IMR-90 (cell line): Measurements from ENCODE around the gene BTRC. TPM values are rescaled to one million over a fixed set of nuclear protein-coding genes. Genes with fewer than 3 reads are reported as not detected.

Experiments used
- ATAC-seq: fragments of 200-7000 bp; cut with Tn5 transposase; 2 replicates; pipeline ENCODE4 v1.9.1; 2020; ENCODE audit warnings: low read depth, mild to moderate bottlenecking, moderate library complexity
- BruUV-seq: library from RNA; stranded (reverse); fragments of 400-500 nt; replicated peaks from 2 replicates; lab custom pipeline; 2021; lab: Mats Ljungman, UMichigan
- CTCF ChIA-PET: fragments of 300-600 bp; formaldehyde crosslinking; extraction: SDS; loops from one replicate; lab custom pipeline; 2021; ENCODE audit warnings: antibody characterized with exemption; lab: Yijun Ruan, JAX
- POLR2A ChIA-PET: fragments of 300-600 bp; sonication (Branson Sonifier 250); formaldehyde crosslinking; loops from one replicate; lab custom pipeline; 2022; ENCODE audit warnings: antibody characterized with exemption; ENCODE audit not compliant: unreplicated experiment; lab: Charles Lee
- DNase-seq: peaks from one replicate; pipeline ENCODE4 v3.0.0; 2013
- H2AFZ ChIP-seq: replicated peaks from 2 replicates; pipeline ENCODE3; 2013; ENCODE audit warnings: low read length, mild to moderate bottlenecking; ENCODE audit not compliant: poor library complexity
- H2AK5ac ChIP-seq: 2 replicates; pipeline ENCODE4 v1.6.1; 2013; ENCODE audit warnings: low read depth, low read length, inconsistent platforms
- H2AK9ac ChIP-seq: replicated peaks from 2 replicates; pipeline ENCODE3; 2013; ENCODE audit warnings: mild to moderate bottlenecking, low read depth, low read length, moderate library complexity; ENCODE audit not compliant: poor library complexity
- H2BK120ac ChIP-seq: 2 replicates; pipeline ENCODE4 v1.6.1; 2013; ENCODE audit warnings: low read depth, low read length, inconsistent platforms
- H2BK15ac ChIP-seq: 3 replicates; pipeline ENCODE4 v1.6.1; 2013; ENCODE audit warnings: low read depth, low read length, inconsistent platforms
- H2BK20ac ChIP-seq: 2 replicates; pipeline ENCODE4 v1.6.1; 2013; ENCODE audit warnings: low read depth, mild to moderate bottlenecking, inconsistent platforms, low read length, moderate library complexity
- H2BK5ac ChIP-seq: 2 replicates; pipeline ENCODE4 v1.6.1; 2013; ENCODE audit warnings: mild to moderate bottlenecking, low read depth, low read length, inconsistent platforms; ENCODE audit not compliant: poor library complexity, severe bottlenecking
- H3K14ac ChIP-seq: replicated peaks from 2 replicates; pipeline ENCODE4 v1.6.1; 2013; ENCODE audit warnings: low read depth, low read length, inconsistent platforms
- H3K18ac ChIP-seq: 2 replicates; pipeline ENCODE4 v1.6.1; 2013; ENCODE audit warnings: low read depth, low read length, control low read depth
- H3K23ac ChIP-seq: 2 replicates; pipeline ENCODE4 v1.6.1; 2013; ENCODE audit warnings: low read depth, low read length, inconsistent platforms
- H3K27ac ChIP-seq: 2 replicates; pipeline ENCODE4 v1.5.1; 2013; ENCODE audit warnings: mild to moderate bottlenecking, control low read depth, low read length; ENCODE audit not compliant: insufficient read depth
- H3K27me3 ChIP-seq: 2 replicates; pipeline ENCODE4 v1.6.1; 2013; ENCODE audit warnings: low read length; ENCODE audit not compliant: control insufficient read depth, insufficient read depth
- H3K36me3 ChIP-seq: 2 replicates; pipeline ENCODE4 v1.6.1; 2013; ENCODE audit warnings: low read length, mixed read lengths; ENCODE audit not compliant: control insufficient read depth, insufficient read depth
- H3K4ac ChIP-seq: 2 replicates; pipeline ENCODE4 v1.6.1; 2013; ENCODE audit warnings: low read depth, low read length, inconsistent platforms
- H3K4me1 ChIP-seq: 2 replicates; pipeline ENCODE4 v1.6.1; 2013; ENCODE audit warnings: low read length, mixed read lengths; ENCODE audit not compliant: control insufficient read depth, insufficient read depth
- H3K4me2 ChIP-seq: 2 replicates; pipeline ENCODE4 v1.6.1; 2013; ENCODE audit warnings: low read depth, mild to moderate bottlenecking, control low read depth, low read length, moderate library complexity
- H3K4me3 ChIP-seq: 2 replicates; pipeline ENCODE4 v1.5.1; 2013; ENCODE audit warnings: low read depth, mild to moderate bottlenecking, control low read depth, low read length, moderate library complexity; ENCODE audit not compliant: insufficient read depth
- H3K56ac ChIP-seq: 2 replicates; pipeline ENCODE4 v1.6.1; 2013; ENCODE audit warnings: low read length, inconsistent platforms; ENCODE audit not compliant: insufficient read depth; ENCODE audit errors: extremely low read depth
- H3K79me1 ChIP-seq, 2 experiments: 2 replicates each; pipeline ENCODE4 v1.6.1; 2013; ENCODE audit warnings: low read length in 2 of 2, inconsistent platforms in 1 of 2, low read depth in 1 of 2
- H3K9ac ChIP-seq: 2 replicates; pipeline ENCODE4 v1.6.1; 2013; ENCODE audit warnings: low read depth, low read length, control low read depth
- H3K9me1 ChIP-seq: 2 replicates; pipeline ENCODE4 v1.6.1; 2013; ENCODE audit warnings: low read length, inconsistent platforms; ENCODE audit not compliant: insufficient read depth
- H3K9me3 ChIP-seq: 2 replicates; pipeline ENCODE4 v1.6.1; 2013; ENCODE audit warnings: low read length; ENCODE audit not compliant: control insufficient read depth, insufficient read depth
- H4K20me1 ChIP-seq: 2 replicates; pipeline ENCODE4 v1.6.1; 2013; ENCODE audit warnings: low read length, inconsistent platforms; ENCODE audit not compliant: insufficient read depth
- H4K5ac ChIP-seq: 2 replicates; pipeline ENCODE4 v1.6.1; 2013; ENCODE audit warnings: mild to moderate bottlenecking, low read depth, low read length, control low read depth
- H4K8ac ChIP-seq, 2 experiments: 2 replicates each; pipeline ENCODE4 v1.6.1; 2013; ENCODE audit warnings: low read depth in 2 of 2, low read length in 2 of 2, control low read depth in 1 of 2, inconsistent platforms in 1 of 2
- H4K91ac ChIP-seq: 2 replicates; pipeline ENCODE4 v1.6.1; 2013; ENCODE audit warnings: low read depth, low read length, inconsistent platforms; ENCODE audit not compliant: insufficient read depth
- CEBPB ChIP-seq: IDR thresholded peaks from 2 replicates; pipeline ENCODE4 v1.6.1; 2012; ENCODE audit warnings: low read depth, low read length, improper control_type of control experiment
- NFE2L2 ChIP-seq: fragments of 150-350 bp; IDR thresholded peaks from 2 replicates; pipeline ENCODE4 v1.6.1; 2016; ENCODE audit warnings: low read depth, mild to moderate bottlenecking, low read length
- RCOR1 ChIP-seq: IDR thresholded peaks from 2 replicates; pipeline ENCODE4 v1.6.1; 2012; ENCODE audit warnings: mild to moderate bottlenecking, low read length, improper control_type of control experiment; ENCODE audit not compliant: insufficient replicate concordance
- RFX5 ChIP-seq: IDR thresholded peaks from 2 replicates; pipeline ENCODE4 v1.8.0; 2012; ENCODE audit warnings: low read depth, mild to moderate bottlenecking, low read length, moderate library complexity
- SMC3 ChIP-seq: fragments of 150-350 bp; IDR thresholded peaks from 2 replicates; pipeline ENCODE4 v1.6.1; 2016; ENCODE audit warnings: low read depth, mild to moderate bottlenecking, antibody characterized with exemption, low read length, moderate library complexity
- WGBS, 2 experiments: methylation state at CpG; one replicate each; pipeline versions ENCODE4 v1.1.5 to v1.1.7; 2013; ENCODE audit warnings: missing lambda C conversion rate in 2 of 2; ENCODE audit not compliant: insufficient read length in 1 of 2; ENCODE audit errors: extremely low coverage in 2 of 2; 5-methylcytosine and 5-hydroxymethylcytosine counted together
- dilution Hi-C: fragments of 300-500 bp; cut with HindIII; formaldehyde crosslinking; loops from one replicate; pipeline ENCODE4 v1.14.3; 2018; ENCODE audit warnings: low sequenced_read_pairs; ENCODE audit not compliant: unreplicated experiment
- in situ Hi-C: fragments of 300-500 bp; cut with MboI; formaldehyde crosslinking; loops from 3 replicates; pipeline ENCODE4 v1.14.3; 2019; ENCODE audit warnings: low sequenced_read_pairs, inconsistent platforms, mixed read lengths
- intact Hi-C: fragments of 100-400 bp; cut with micrococcal nuclease; formaldehyde crosslinking; loops from 2 replicates; pipeline ENCODE4 v1.10.0; 2022
- polyA plus RNA-seq, 3 experiments: library from polyadenylated mRNA; depleted of rRNA; stranded (reverse); fragments of >200 nt; gene quantifications; 2 replicates each; pipeline ENCODE4 v1.2.3, GENCODE V29; 2012; ENCODE audit warnings: low replicate concordance in 1 of 3
- total RNA-seq: library from RNA; depleted of rRNA; stranded (reverse); fragments of >200 nt; gene quantifications from 2 replicates; pipeline ENCODE4 v1.2.3, GENCODE V29; 2012

BTRC gene
- total and polyA plus RNA-seq, 2 of the 4 experiments (the other 2 are of a cell fraction) = 7.7 to 8.4 TPM

- H3K4me1 ChIP-seq = no peaks in the 10 kb centered on the region; the same call in 1 of the 2 replicates
- no peak overlapping the region for H4K5ac ChIP-seq
- ATAC-seq = no peak
- H4K8ac ChIP-seq = no peak overlapping the region
- no peaks in the 10 kb centered on the region for H3K27me3 ChIP-seq
- no CpG with 5 or more reads among the region's 7 CpGs for WGBS, 2 experiments
- no TSS peak for BruUV-seq
- H3K27ac ChIP-seq = no peak overlapping the region
- in situ Hi-C loops = no loop called here
- no peak overlapping the region for H2AK9ac ChIP-seq
- H3K4me2 ChIP-seq = no peak overlapping the region
- ChIA-PET POLR2A (no interaction called here), CTCF (interaction anchor here (0.7 kb wide), 1 partner anchor 12 kb away, joined by 3 read pairs; no protein-coding TSS in a partner anchor)
- H2BK120ac ChIP-seq = no peak overlapping the region
- H2BK20ac ChIP-seq = no peak overlapping the region
- intact Hi-C loops = no loop called here
- H3K18ac ChIP-seq = no peak overlapping the region
- H3K4ac ChIP-seq = no peak overlapping the region
- H3K9ac ChIP-seq = no peak overlapping the region
- TF ChIP-seq SMC3 (no peak), RFX5 (no peak), NFE2L2 (no peak), CEBPB (no peak), RCOR1 (no peak)
- dilution Hi-C loops = no loop called here
- H3K79me1 ChIP-seq = peaks cover 6 to 45% of the 10 kb centered on the region in 2 experiments
- H4K91ac ChIP-seq = no peak overlapping the region
- no peaks in the 10 kb centered on the region for H3K9me3 ChIP-seq
- no peak overlapping the region for H3K23ac ChIP-seq
- H3K14ac ChIP-seq = no peak overlapping the region
- no peak for DNase-seq
- no peak overlapping the region for H3K56ac ChIP-seq
- no peak overlapping the region for H2AK5ac ChIP-seq
- H2BK15ac ChIP-seq = no peak overlapping the region
- peaks cover 5% of the 10 kb centered on the region for H3K36me3 ChIP-seq
- peaks cover 2% of the 10 kb centered on the region for H3K9me1 ChIP-seq
- H4K20me1 ChIP-seq = peaks cover 14% of the 10 kb centered on the region
- H2BK5ac ChIP-seq = no peak overlapping the region
- H2AFZ ChIP-seq = no peak overlapping the region
- H3K4me3 ChIP-seq = no peak overlapping the region
Measured at GRCh38 chr10:101375076-101375475, 21.1 kb downstream of the BTRC start.
